ENCODE results near the gene FGA.
A peak's percentile ranks its signal among the peaks of the same experiment; 100 is the strongest.

FGA gene

DNA sequence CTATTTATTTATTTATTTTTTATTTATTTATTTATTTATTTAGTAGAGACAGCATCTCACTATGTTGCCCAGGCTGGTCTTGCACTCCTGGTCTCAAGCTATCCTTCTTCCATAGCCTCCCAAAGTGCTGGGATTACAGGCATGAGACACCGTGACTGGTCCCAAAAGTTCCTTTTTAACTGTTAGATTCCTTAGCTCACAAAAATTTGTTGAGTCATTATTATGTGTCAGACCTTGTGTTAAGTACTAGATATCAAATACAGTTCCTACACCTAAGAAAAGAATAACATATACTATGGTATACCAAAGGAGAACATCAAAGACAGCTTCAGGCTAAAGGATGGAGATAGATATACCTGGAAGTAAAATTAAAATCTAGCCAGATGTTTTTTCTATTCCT lies 11.6 kb downstream of the FGA start:
- no peak for DNase-seq (ENCODE audit: low spot score)

DNA sequence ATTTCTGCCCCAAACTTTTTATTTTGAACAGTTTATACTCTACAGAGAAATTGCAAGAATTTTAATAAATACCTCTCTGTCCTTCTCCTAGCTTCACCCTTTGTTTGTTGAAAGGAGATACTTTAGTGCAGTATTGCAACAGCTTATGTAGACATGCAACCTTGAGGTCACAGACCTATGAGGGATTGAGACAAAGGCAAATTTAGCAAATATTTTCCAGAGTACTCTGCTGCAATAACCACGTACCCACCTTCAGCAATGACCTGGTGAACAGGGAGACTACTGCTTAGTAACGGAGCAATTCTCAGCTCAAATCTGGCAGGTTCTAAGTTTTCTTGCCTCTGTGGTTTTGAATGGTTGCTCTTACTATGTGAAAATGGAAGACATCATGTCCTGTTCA lies 13.2 kb downstream of the FGA start:
- DNase-seq (ENCODE audit: low spot score), result no peak

DNA sequence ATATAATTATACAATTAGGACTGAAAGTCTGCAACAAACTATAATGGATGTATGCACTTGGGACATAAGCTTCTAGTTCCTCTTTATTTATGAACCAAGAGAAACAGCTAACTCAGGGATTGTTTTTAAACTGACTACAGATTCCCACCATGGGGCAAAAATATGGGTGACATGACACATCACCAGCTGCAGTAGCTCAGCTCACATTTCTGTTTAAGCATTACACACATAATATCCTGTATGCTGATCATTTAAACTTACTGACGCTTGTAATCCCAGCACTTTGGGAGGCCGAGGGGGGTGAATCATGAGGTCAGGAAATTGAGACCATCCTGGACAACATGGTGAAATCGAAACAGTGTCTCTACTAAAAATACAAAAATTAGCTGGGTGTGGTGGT lies 16.2 kb downstream of the FGA start:
- DNase-seq (ENCODE audit: low spot score), result no peak

DNA sequence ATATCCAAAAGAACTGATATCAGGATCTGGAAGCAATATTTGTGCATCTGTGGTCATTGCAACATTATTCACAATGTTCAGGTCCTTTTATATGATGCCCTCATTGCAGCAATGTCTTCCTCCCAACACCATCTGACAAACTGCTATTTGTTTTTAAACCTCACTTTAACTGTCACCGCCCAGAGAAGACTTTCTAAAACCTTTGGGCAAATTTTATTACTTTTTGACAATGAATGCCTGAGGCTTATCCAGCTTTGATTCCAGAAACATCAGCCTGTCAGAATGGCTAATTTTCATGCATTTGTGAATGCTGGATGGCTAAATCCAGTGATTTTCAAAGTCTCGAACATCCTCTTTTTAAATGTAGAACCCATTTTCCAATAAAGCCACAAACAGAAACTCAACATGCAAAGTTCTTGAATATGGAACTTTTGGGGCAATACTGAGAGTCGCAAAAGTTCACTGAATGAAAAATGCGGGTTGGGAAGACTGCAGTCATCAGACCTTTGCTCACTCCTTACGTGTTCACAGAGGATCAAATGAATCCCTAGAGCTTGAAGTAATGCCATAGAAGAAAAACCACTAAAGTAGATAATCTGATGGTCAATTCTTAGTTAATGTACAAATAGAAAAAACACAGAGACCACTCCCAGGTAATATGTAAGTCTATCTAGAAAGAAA lies 17.2 kb downstream of the FGA start:
- no peak for DNase-seq (ENCODE audit: low spot score)

DNA sequence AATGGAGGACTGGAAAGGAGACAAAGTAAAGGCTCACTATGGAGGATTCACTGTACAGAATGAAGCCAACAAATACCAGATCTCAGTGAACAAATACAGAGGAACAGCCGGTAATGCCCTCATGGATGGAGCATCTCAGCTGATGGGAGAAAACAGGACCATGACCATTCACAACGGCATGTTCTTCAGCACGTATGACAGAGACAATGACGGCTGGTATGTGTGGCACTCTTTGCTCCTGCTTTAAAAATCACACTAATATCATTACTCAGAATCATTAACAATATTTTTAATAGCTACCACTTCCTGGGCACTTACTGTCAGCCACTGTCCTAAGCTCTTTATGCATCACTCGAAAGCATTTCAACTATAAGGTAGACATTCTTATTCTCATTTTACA lies 21.0 kb downstream of the FGA start:
- DNase-seq (ENCODE audit: low spot score), result no peak

DNA sequence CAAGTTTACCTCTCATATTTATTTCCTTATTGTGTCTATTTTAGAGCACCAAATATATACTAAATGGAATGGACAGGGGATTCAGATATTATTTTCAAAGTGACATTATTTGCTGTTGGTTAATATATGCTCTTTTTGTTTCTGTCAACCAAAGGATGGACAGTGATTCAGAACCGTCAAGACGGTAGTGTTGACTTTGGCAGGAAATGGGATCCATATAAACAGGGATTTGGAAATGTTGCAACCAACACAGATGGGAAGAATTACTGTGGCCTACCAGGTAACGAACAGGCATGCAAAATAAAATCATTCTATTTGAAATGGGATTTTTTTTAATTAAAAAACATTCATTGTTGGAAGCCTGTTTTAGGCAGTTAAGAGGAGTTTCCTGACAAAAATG lies 21.5 kb downstream of the FGA start:
- DNase-seq (ENCODE audit: low spot score), result no peak

DNA sequence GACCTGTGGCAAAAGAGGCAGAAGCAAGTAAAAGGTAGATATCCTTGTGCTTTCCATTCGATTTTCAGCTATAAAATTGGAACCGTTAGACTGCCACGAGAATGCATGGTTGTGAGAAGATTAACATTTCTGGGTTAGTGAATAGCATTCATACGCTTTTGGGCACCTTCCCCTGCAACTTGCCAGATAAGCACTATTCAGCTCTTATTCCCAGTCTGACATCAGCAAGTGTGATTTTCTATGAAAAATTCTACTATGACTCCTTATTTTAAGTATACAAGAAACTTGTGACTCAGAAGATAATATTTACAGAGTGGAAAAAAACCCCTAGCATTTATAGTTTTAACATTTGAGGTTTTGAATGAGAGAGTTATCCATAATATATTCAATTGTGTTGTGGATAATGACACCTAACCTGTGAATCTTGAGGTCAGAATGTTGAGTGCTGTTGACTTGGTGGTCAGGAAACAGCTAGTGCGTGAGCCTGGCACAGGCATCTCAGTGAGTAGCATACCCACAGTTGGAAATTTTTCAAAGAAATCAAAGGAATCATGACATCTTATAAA lies 23.8 kb downstream of the FGA start:
- no peak for DNase-seq (ENCODE audit: low spot score)

DNA sequence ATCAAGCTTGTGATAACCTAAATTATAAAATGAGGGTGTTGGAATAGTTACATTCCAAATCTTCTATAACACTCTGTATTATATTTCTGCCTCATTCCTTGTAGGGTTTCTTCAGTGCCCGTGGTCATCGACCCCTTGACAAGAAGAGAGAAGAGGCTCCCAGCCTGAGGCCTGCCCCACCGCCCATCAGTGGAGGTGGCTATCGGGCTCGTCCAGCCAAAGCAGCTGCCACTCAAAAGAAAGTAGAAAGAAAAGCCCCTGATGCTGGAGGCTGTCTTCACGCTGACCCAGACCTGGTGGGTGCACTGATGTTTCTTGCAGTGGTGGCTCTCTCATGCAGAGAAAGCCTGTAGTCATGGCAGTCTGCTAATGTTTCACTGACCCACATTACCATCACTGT lies 24.8 kb downstream of the FGA start:
- no peak for DNase-seq (ENCODE audit: low spot score)

DNA sequence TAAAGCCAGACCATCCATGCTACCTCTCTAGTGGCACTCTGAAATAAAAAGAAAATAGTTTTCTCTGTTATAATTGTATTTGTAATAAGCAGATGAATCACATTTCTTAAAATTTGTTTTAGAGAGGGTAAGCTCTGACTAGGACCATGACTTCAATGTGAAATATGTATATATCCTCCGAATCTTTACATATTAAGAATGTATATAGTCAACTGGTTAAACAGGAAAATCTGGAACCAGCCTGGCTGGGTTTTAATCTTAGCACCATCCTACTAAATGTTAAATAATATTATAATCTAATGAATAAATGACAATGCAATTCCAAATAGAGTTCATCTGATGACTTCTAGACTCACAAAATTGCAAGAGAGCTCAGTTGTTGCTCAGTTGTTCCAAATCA lies 26.2 kb downstream of the FGA start:
- no peak for DNase-seq (ENCODE audit: low spot score)

DNA sequence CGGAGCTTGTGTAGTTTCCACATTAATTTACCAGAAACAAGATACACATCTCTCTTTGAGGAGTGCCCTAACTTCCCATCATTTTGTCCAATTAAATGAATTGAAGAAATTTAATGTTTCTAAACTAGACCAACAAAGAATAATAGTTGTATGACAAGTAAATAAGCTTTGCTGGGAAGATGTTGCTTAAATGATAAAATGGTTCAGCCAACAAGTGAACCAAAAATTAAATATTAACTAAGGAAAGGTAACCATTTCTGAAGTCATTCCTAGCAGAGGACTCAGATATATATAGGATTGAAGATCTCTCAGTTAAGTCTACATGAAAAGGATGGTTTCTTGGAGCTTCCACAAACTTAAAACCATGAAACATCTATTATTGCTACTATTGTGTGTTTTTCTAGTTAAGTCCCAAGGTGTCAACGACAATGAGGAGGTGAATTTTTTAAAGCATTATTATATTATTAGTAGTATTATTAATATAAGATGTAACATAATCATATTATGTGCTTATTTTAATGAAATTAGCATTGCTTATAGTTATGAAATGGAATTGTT lies 27.8 kb downstream of the FGA start, which contains the start of gene FGB:
TSS of gene FGB (plus strand) at position 315 of the 558 bp plus-strand sequence. CDS start at position 323, 8 bp downstream.
- DNase-seq (ENCODE audit: low spot score), result no peak

DNA sequence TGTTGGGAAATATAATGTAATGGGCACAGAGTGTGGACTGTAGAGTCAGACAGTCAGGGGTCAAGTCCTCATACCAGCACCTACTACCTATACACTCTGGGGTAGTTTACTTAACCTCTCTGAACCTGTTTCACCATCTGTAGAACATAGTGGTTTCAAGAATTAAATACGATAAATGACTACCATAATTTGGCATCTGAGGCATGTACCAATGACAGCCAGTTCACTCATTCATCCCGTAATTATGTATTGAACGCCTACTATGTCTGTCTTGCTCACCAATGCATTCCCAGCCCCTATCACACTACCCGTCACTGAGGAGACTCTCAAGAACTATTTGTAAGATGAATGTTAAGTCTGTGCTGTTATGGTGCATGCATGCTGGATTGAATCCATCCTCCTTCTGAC lies 29.7 kb downstream of the FGA start:
- DNase-seq (ENCODE audit: low spot score), result no peak

DNA sequence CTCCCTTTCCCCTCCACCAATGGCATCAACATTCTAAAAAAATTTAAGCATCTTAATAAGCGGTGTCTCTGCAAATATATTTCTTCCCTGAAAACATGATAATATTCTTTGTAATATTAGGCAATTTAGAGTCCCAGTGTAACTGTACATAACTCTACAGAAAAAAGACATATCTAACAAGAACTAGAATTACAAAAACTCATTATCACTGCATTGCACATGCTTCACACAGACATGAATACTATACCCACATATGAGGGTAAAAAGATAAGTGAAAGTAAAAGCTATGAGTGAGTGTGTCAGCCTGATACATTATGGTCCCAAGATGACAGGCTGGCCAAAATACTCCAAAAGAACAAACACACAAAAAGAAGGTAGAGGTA lies 30.1 kb downstream of the FGA start:
- no peak for DNase-seq (ENCODE audit: low spot score)

DNA sequence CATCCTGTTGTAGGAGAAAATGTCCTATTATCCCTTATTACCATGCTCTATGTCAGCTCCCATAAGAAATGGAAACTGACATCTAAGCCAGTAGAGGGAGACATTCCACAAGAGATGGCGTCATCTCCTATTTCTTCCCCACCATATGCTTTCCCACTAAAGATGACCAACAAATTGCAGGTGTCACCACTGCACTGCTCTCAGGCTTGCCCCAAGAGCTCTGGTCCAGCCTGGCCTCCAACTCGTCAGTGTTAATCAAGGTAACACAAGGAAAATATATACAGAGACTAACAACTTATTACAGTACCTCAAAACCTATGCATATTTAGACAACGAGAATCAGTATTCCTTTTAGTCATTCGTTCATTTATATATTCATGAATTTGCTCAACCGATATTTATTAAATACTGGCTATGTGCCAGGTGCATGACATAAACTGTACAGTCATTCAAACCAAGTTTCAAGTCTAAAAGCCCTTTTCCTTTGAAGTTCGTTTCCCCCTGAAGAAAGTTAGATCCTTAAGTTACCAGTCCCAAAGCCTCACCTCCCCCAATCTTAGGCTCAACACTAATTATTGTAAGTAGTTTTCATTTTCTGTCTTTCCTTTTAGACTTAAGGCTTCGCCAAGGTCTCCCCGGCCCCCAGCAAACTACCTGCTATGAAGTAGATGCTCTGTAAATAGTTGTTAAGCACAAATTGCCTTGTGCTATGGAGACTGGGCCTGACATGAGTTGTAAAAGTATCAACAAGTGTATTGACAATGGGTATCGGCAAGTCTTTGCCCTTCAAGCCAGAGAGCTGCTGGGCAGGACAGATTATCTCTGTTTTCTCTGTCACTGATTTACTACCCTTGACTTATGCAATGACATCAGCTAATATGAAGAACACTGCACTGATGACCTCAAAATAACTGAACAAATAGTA lies 30.8 kb downstream of the FGA start:
- DNase-seq (ENCODE audit: low spot score), result peak; percentile 51

DNA sequence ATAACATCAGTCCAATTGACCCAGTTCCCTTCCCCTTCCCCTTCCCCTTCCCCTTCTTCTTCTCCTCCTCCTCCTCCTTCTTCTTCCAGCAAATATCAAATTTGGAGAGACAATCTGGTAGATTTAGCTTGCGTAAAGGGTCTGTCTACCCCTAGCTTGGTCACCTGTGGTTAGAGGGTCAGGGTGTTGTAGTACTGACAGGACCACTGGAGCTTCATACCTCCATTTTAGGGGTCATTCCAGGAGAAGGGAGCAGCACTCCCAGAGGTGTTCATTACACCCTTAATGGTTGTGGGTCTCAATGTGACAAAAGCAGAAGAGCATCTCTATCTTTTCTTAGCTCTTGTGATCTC lies 31.4 kb downstream of the FGA start:
- DNase-seq (ENCODE audit: low spot score), result no peak

DNA sequence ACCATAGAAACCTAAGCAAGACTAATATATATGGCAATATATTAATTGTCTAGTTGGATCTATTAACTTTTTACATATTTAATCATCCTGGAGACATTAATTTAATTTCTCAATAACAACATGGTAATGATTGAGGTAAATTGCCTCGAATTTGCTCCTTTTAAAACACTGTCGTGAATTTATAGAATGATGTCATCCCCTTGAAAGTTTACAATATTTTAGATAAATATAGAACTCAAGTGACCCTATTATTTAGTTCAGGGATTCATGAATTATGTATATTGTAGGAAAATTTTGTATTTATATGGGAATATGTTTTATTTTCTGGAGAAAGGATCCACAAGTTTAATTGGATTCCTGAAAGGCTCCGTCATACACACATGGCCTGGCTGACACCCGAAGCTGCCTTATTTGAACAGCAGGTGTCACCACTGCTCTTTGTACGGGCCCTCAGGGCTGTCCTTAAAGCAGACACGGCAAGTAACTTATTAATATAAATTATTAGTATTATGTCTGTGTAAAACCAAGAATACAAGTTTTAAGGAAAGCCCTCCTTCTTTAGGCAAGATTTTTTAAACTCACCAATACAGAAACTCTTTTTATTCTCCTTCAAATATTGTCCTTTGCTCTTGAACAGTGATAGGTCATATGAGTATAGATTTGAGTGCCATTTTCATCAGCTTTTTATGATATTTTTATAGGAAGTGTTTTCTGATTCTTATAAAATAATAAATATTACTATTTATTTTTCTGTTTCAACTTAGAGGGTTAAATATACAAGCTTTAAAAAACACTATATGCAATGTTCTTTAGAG lies 38.5 kb downstream of the FGA start:
- peak; percentile 72 for DNase-seq (ENCODE audit: low spot score)

DNA sequence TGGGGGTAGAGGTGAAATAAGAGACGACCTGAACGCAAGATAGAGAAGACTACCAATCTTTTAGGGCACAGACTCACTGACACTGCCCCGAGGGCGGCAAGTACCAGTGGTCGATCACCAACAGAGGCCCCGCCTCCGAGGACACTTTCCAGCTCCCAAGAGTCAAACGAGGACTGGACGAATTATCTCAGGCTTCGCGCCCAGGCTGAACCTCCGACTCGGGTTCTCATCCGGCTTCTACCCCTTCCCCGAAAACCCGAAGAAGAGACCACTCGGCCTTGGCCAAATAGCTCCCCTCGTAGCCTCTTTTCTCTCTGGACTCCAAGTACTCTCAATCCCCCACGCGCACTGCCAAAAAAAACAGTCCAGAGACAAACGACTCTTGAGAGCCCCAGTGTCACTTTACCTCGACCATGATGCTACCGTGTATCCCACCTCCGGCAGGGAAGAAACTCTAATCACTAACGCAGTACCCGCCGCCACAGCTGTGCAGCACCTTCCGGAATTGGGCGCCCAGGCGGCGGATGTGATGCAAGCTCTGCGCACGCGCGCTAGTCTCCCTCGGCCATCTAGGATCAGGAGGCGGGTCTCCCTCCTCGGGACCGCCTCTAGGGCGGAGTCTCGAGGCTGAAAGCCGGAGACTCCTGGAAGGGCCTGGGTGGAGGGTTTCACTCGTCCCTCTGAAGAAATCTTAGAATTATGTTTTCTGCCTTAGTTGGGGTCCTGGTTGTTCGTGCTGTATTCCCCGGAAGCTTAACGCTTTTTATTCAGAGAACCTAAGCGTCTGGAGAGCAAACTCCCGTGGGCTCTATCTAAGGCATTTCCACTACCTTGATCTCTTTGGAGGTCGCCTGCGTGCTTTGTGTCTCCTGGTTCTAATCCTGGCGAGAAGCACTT lies 40.4 kb downstream of the FGA start, which contains the start of gene PLRG1:
TSS of gene PLRG1 (minus strand) at position 507 of the 897 bp plus-strand sequence. CDS start at position 415, 92 bp downstream.
- DNase-seq (ENCODE audit: low spot score), result peak; percentile 97

DNA sequence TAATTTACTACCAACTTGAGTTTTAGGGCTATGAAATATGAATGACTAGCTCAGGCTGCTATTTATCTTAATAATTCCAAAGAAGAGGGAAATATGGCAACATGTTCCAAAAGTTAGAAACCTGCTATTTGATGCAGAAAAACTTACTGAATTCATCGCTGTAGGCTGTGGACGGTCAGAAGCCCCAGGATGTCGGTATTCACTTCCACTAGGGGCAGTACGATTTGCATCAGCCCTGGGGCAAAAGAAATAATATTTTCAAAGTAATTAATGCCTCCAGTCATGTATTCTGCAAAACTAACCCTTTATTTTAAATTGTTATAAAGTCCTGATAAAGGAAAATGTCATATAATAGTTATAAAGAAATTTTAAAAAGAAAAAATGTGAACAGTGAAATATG lies 44.9 kb downstream of the FGA start:
- no peak for DNase-seq (ENCODE audit: low spot score)

DNA sequence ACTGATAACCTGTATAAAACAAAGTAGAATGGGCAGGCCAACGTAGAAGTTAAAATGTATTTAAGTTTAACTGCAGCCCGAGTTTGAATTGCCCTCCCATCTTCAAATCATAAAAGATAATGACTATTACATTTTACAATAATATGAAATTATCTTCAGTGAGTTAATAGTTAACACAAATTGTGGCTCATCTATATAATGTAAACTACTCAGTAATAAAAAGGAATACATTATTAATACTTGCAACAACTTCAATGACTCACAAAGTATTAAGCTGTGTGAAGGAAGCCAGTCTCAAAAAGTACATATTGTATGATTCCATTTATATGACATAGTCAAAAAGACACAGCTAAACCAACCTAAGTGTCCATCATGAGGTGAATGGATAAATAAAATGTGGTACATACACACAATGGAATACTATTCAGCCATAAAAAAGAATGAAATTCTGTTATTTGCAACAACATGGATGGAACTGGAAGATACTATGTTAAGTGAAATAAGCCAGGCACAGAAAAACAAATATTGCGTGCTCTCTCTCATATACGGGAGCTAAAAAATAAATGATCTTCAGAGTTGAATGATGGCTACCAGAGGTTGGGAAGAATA lies 48.2 kb downstream of the FGA start:
- DNase-seq (ENCODE audit: low spot score), result no peak

All from kidney capillary endothelial cell (primary cell).